Measurements from ENCODE around the gene IL4R. TPM values are rescaled to one million over a fixed set of nuclear protein-coding genes. Genes with fewer than 3 reads are reported as not detected.
"Not testable (repeated sequence)": the region's sequence is repeated elsewhere in the genome, so short reads cannot be mapped to it uniquely, and the experiment has no call there.

Gene IL4R
- total RNA-seq, 4 donors from 2014 or later = 22.3 to 35.0 (median 25.1) TPM

DNA sequence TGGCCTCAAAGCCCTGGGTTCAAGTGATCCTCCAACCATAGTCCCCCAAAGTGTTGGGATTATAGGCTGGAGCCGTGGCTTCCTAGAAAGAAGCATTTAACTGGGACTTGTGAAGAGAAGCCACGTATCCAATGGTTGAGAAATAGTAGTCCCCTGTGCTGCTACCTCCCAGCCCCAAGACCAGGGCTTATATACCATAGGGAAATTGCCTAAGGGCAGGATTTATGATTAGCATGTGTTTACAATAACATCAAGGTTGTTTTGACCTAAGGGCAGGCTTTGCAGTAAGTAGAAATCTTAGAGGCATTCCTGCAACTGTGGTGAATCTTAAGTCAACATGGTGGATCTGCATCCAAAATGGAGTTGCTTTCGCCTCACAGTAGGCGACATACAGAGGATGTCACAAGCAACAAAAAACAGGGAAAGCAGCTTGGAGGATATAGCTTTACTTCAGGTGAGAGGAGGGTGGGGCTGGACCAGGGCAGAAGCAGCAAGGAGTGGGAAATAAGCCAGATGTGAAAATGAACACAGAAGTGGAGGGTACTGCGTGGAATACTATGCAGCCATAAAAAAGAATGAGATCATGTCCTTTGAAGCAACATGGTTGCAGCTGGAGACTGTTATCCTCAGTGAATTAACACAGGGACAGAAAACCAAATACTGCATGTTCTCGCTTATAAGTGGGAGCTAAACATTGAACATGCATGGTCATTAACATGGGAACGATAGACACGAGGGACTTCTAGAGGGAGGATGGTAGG is 26.5 kb upstream of the IL4R start:
- intact Hi-C loops (cut with DNase I; ENCODE audit: low total_unique reads) = no loop called here
- WGBS, 2 donors = 96 to 98% methylated on average over 8 of the region's 8 CpGs
- no peak overlapping the region for H3K4me3 ChIP-seq (ENCODE audit: low read depth, poor library complexity, severe bottlenecking)
- DNase-seq (ENCODE audit: low spot score in 2 of 2) = peak in 1 of 2 donors; percentile 42
- TF ChIP-seq, protein P1, sequence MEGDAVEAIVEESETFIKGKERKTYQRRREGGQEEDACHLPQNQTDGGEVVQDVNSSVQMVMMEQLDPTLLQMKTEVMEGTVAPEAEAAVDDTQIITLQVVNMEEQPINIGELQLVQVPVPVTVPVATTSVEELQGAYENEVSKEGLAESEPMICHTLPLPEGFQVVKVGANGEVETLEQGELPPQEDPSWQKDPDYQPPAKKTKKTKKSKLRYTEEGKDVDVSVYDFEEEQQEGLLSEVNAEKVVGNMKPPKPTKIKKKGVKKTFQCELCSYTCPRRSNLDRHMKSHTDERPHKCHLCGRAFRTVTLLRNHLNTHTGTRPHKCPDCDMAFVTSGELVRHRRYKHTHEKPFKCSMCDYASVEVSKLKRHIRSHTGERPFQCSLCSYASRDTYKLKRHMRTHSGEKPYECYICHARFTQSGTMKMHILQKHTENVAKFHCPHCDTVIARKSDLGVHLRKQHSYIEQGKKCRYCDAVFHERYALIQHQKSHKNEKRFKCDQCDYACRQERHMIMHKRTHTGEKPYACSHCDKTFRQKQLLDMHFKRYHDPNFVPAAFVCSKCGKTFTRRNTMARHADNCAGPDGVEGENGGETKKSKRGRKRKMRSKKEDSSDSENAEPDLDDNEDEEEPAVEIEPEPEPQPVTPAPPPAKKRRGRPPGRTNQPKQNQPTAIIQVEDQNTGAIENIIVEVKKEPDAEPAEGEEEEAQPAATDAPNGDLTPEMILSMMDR (IDR thresholded peaks at IDR 0.05) = no peak
- no peak for TF ChIP-seq POLR2A (IDR thresholded peaks at IDR 0.05)

DNA sequence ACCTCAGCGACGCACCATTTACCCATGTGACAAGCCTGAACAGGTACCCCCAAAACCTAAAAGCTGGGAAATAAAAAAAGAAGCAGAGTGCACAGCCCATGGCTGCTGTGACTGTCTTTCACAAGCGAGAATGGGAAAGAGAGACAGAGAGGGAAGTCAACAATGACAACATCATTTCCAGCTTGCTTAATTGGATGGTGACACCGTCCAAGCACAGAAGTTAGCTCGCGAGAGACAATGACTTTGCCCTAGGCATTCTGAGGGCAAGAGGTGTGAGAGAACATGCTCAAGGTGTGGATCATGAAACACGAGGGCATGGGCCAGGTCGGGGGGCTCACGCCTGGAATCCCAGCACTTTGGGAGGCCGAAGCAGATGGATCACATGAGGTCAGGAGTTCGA is 25.9 kb upstream of the IL4R start:
- H3K4me3 ChIP-seq (ENCODE audit: low read depth, poor library complexity, severe bottlenecking) = no peak overlapping the region
- TF ChIP-seq, protein P1 (IDR thresholded peaks at IDR 0.05) = no peak
- no peak for TF ChIP-seq POLR2A (IDR thresholded peaks at IDR 0.05)

DNA sequence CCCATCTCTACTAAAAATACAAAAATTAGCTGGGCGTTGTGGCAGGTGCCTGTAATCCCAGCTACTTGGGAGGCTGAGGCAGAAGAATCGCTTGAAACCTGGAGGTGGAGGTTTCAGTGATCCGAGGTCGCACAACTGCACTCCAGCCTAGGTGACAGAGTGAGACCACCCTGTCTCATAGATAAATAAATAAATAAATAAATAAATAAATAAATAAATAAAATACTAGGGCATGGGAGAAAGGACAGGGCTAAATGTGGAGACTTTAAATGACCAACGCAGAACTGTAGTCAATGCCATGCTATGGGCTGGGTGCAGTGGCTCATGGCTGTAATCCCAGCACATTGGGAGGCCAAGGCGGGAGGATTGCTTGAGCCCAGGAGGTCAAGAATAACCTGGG is 25.5 kb upstream of the IL4R start:
- intact Hi-C loops (cut with DNase I; ENCODE audit: low total_unique reads); H3K4me3 ChIP-seq (ENCODE audit: low read depth, poor library complexity, severe bottlenecking): not testable (repeated sequence)
- peak; percentile 2 to 14 for DNase-seq (ENCODE audit: low spot score in 2 of 2)
- 89 to 94% methylated on average over 6 of the region's 6 CpGs for WGBS, 2 donors

More for the DNA sequence above, 25.9 kb upstream of the IL4R start:
- peak; percentile 11 to 46 for DNase-seq (ENCODE audit: low spot score in 2 of 2)
- 85% methylated on average over 11 of the region's 11 CpGs for WGBS, 2 donors
- intact Hi-C loops (cut with DNase I; ENCODE audit: low total_unique reads) = no loop called here

DNA sequence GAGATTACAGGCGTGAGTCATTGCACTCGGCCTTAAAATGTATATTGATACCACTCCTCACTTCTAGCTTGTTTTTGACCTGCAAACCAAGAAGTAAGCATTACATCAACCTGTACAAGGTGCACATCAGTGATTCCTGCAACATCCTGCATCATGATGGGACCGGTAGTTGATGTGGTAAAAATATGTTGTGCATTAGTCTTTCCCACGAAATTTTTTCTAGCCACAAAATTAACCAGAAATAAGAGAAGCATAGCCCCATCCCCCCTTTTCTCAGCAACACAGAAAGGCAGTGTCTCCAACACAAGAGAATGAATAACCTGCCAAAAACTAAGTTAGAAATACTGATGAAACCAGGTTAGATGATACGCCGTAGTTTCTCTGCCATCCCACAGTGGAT is 24.1 kb upstream of the IL4R start:
- H3K4me3 ChIP-seq (ENCODE audit: low read depth, poor library complexity, severe bottlenecking) = no peak overlapping the region
- intact Hi-C loops (cut with DNase I; ENCODE audit: low total_unique reads) = no loop called here
- DNase-seq (ENCODE audit: low spot score in 2 of 2) = peak in 1 of 2 donors; percentile 4
- WGBS, 2 donors = 82 to 86% methylated on average over 6 of the region's 6 CpGs
- TF ChIP-seq POLR2A (IDR thresholded peaks at IDR 0.05) = no peak
- TF ChIP-seq, protein P1 (IDR thresholded peaks at IDR 0.05) = no peak

DNA sequence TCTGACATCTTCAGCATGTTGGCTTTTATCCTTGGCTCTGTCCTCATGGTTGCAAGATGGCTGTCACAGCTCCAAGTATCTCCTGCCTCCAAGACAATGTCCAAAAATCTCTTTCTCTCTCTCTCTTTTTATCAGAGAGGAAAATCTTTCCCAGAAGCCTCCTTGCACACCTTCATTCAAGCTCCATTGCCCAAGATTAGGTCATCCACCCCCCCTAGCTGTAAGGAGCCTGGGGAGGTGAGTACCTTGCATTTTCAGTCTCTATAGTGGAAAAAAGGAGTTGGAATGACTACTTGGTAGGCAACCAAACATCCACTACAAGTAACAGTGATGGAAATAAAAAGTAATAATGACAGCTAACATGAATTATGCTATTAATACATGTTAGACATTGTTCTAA is 23.2 kb upstream of the IL4R start:
- TF ChIP-seq, protein P1 (IDR thresholded peaks at IDR 0.05) = no peak
- no peak for TF ChIP-seq POLR2A (IDR thresholded peaks at IDR 0.05)
- peak in 1 of 2 donors; percentile 80 for DNase-seq (ENCODE audit: low spot score in 2 of 2)
- H3K4me3 ChIP-seq (ENCODE audit: low read depth, poor library complexity, severe bottlenecking) = no peak overlapping the region
- intact Hi-C loops (cut with DNase I; ENCODE audit: low total_unique reads) = no loop called here

DNA sequence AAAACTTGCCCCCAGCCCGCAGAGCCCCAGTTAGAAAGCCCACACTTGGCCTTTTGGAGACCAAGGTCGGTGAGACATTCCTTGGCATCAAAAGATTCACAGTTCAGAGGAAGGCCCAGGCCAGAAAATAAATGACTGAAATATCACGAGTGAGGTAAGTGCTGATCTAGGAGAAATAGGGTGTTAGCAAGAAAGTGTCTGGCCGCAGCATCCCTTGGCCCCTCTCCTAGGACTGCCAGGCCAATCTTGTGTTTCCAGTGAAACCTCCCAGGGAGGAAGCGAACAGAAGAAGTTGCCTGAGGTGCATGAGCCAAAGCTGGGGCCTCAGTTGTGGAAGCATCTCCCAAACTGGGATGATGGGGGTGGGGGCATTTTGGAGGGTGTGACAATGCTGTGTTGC is 22.7 kb upstream of the IL4R start:
- DNase-seq (ENCODE audit: low spot score in 2 of 2) = peak in 1 of 2 donors; percentile 87
- intact Hi-C loops (cut with DNase I; ENCODE audit: low total_unique reads) = no loop called here
- 64 to 81% methylated on average over 5 of the region's 5 CpGs for WGBS, 2 donors
- TF ChIP-seq, protein P1 (IDR thresholded peaks at IDR 0.05) = no peak
- TF ChIP-seq POLR2A (IDR thresholded peaks at IDR 0.05) = no peak
- H3K4me3 ChIP-seq (ENCODE audit: low read depth, poor library complexity, severe bottlenecking) = no peak overlapping the region
